Natural killer cell (primary cell): ENCODE data around the gene IZUMO1R. TPM values are rescaled to one million over a fixed set of nuclear protein-coding genes. Genes with fewer than 3 reads are reported as not detected.
A peak's percentile ranks its signal among the peaks of the same experiment; 100 is the strongest.

Experiments
- ATAC-seq, 3 donors: fragments of 150-1000 bp in 2 of 3; fragments of 200-7000 bp in 1 of 3; cut with Tn5 transposase; 1 replicate in 1 of 3; 2 replicates in 2 of 3; pipeline ENCODE4 v1.10.0; 2021; ENCODE audit warnings: mild to moderate bottlenecking in 2 of 3, moderate library complexity in 2 of 3
- DNase-seq, 2 donors: peaks; one replicate each; pipeline versions ENCODE4 v3.0.0 to v3.0.0-alpha.2; 2013 to 2021; ENCODE audit warnings: mixed read lengths in 1 of 2
- H3K27ac ChIP-seq: one replicate; pipeline ENCODE4 v1.5.1; 2013; ENCODE audit warnings: mild to moderate bottlenecking, low read length
- H3K27me3 ChIP-seq: one replicate; pipeline ENCODE4 v1.6.1; 2013; ENCODE audit warnings: low read length; ENCODE audit not compliant: control insufficient read depth, insufficient read depth
- H3K36me3 ChIP-seq: one replicate; pipeline ENCODE4 v1.6.1; 2013; ENCODE audit warnings: low read length; ENCODE audit not compliant: control insufficient read depth, insufficient read depth
- H3K4me1 ChIP-seq: one replicate; pipeline ENCODE4 v1.6.1; 2013; ENCODE audit warnings: low read length; ENCODE audit not compliant: control insufficient read depth, insufficient read depth
- H3K4me3 ChIP-seq: one replicate; pipeline ENCODE4 v1.5.1; 2013; ENCODE audit warnings: low read length
- H3K9me3 ChIP-seq: one replicate; pipeline ENCODE4 v1.6.1; 2013; ENCODE audit warnings: low read length; ENCODE audit not compliant: control insufficient read depth, insufficient read depth
- H3K27ac Mint-ChIP-seq, 2 donors: one replicate each; pipeline ENCODE4 v1.8.0; 2022; ENCODE audit warnings: mild to moderate bottlenecking in 2 of 2, mixed read lengths in 2 of 2, moderate library complexity in 1 of 2
- H3K27me3 Mint-ChIP-seq, 2 donors: one replicate each; pipeline ENCODE4 v1.8.0; 2022; ENCODE audit warnings: low read depth in 2 of 2, mixed read lengths in 2 of 2
- H3K36me3 Mint-ChIP-seq: one replicate; pipeline ENCODE4 v1.8.0; 2022; ENCODE audit warnings: mixed read lengths
- H3K4me1 Mint-ChIP-seq, 2 donors: one replicate each; pipeline ENCODE4 v1.8.0; 2022; ENCODE audit warnings: mixed read lengths in 2 of 2
- H3K4me3 Mint-ChIP-seq: one replicate; pipeline ENCODE4 v1.8.0; 2022; ENCODE audit warnings: mild to moderate bottlenecking, moderate library complexity, mixed read lengths
- H3K9me3 Mint-ChIP-seq, 2 donors: one replicate each; pipeline ENCODE4 v1.8.0; 2022; ENCODE audit warnings: mixed read lengths in 2 of 2
- CTCF ChIP-seq: fragments of 200-600 bp; IDR thresholded peaks from one replicate; pipeline ENCODE4 v1.8.0; 2022; ENCODE audit warnings: antibody characterized with exemption
- WGBS: methylation state at CpG from one replicate; pipeline ENCODE4 v1.1.7; 2013; ENCODE audit warnings: missing lambda C conversion rate; ENCODE audit not compliant: insufficient coverage; 5-methylcytosine and 5-hydroxymethylcytosine counted together
- intact Hi-C: fragments of 100-400 bp; cut with micrococcal nuclease; formaldehyde crosslinking; loops from one replicate; pipeline ENCODE4 v1.14.2; 2022
- total RNA-seq, 4 donors: library from RNA; stranded (reverse); fragments of 120-200 nt in 1 of 4; gene quantifications; one replicate each; pipeline versions ENCODE4 v1.2.3 to v1.2.4, GENCODE V29; 2013 to 2022

The IZUMO1R gene
- total RNA-seq, 3 donors from 2014 or later (not counting 1 experiment from before 2014, with no cell fraction given), result not detected

- Histone ChIP-seq H3K36me3 (no peaks in the 10 kb centered on the region), H3K4me1 (no peaks in the 10 kb centered on the region), H3K4me3 (no peak overlapping the region), H3K27me3 (peaks cover 5% of the 10 kb centered on the region), H3K9me3 (no peaks in the 10 kb centered on the region), H3K27ac (no peak overlapping the region)
- TF ChIP-seq CTCF, result no peak
- Mint-ChIP-seq H3K9me3 (no peaks in the 10 kb centered on the region), H3K36me3 (no peaks in the 10 kb centered on the region), H3K27me3 (peaks cover 12 to 22% of the 10 kb centered on the region in 2 donors), H3K4me1 (no peaks in the 10 kb centered on the region), H3K27ac (no peak overlapping the region), H3K4me3 (no peak overlapping the region)
- intact Hi-C loops, result no loop called here
- DNase-seq (no peak), ATAC-seq (no peak)
- 41% methylated on average over 2 of the region's 3 CpGs for WGBS
Observed at GRCh38 chr11:94315664-94316063, 11.3 kb downstream of the IZUMO1R start.

GRCh38 chr11:94322501-94322900, 18.1 kb downstream of the IZUMO1R start:
- no peak overlapping the region for H3K4me3 ChIP-seq
- ATAC-seq (no peak), DNase-seq (no peak)
- no peak for TF ChIP-seq CTCF
- peaks cover 0 to 6% of the 10 kb centered on the region in 2 donors for H3K4me1 Mint-ChIP-seq
- H3K36me3 Mint-ChIP-seq, result no peaks in the 10 kb centered on the region
- H3K36me3 ChIP-seq, result no peaks in the 10 kb centered on the region
- intact Hi-C loops, result no loop called here
- H3K4me1 ChIP-seq, result no peaks in the 10 kb centered on the region
- H3K27me3 ChIP-seq, result no peaks in the 10 kb centered on the region
- H3K9me3 ChIP-seq, result no peaks in the 10 kb centered on the region
- WGBS, result 97% methylated on average over 2 of the region's 3 CpGs
- H3K27me3 Mint-ChIP-seq, result peaks cover 6 to 10% of the 10 kb centered on the region in 2 donors
- H3K9me3 Mint-ChIP-seq, result no peaks in the 10 kb centered on the region
- H3K27ac ChIP-seq, result no peak overlapping the region
- H3K27ac Mint-ChIP-seq, result no peak overlapping the region
- H3K4me3 Mint-ChIP-seq, result no peak overlapping the region

GRCh38 chr11:94325681-94326080, 21.3 kb downstream of the IZUMO1R start:
- TF ChIP-seq CTCF, result peak; percentile 71
- Histone ChIP-seq H3K4me1 (no peaks in the 10 kb centered on the region), H3K27ac (no peak overlapping the region), H3K27me3 (no peaks in the 10 kb centered on the region), H3K36me3 (no peaks in the 10 kb centered on the region), H3K9me3 (no peaks in the 10 kb centered on the region), H3K4me3 (no peak overlapping the region)
- H3K4me1 Mint-ChIP-seq, result peaks cover 0 to 6% of the 10 kb centered on the region in 2 donors
- no peak overlapping the region for H3K27ac Mint-ChIP-seq
- H3K27me3 Mint-ChIP-seq, result peaks cover 10 to 19% of the 10 kb centered on the region in 2 donors
- DNase-seq, result peak; percentile 57 to 65
- ATAC-seq, result peak; percentile 74 to 95 (median 91)
- intact Hi-C loops, result loop anchor here (1.0 kb wide), 1 partner anchor 179 kb away; no protein-coding TSS in a partner anchor
- H3K9me3 Mint-ChIP-seq, result no peaks in the 10 kb centered on the region
- no peaks in the 10 kb centered on the region for H3K36me3 Mint-ChIP-seq
- H3K4me3 Mint-ChIP-seq, result no peak overlapping the region
- 17% methylated on average over 1 of the region's 1 CpG for WGBS

GRCh38 chr11:94326947-94327346, 22.6 kb downstream of the IZUMO1R start:
- peaks cover 0 to 6% of the 10 kb centered on the region in 2 donors for H3K4me1 Mint-ChIP-seq
- H3K27me3 Mint-ChIP-seq, result peaks cover 14 to 19% of the 10 kb centered on the region in 2 donors
- H3K9me3 Mint-ChIP-seq, result no peaks in the 10 kb centered on the region
- no peak overlapping the region for H3K27ac Mint-ChIP-seq
- intact Hi-C loops, result no loop called here
- H3K9me3 ChIP-seq, result no peaks in the 10 kb centered on the region
- no peaks in the 10 kb centered on the region for H3K36me3 ChIP-seq
- H3K4me3 ChIP-seq, result no peak overlapping the region
- no peaks in the 10 kb centered on the region for H3K4me1 ChIP-seq
- DNase-seq (no peak), ATAC-seq (no peak)
- TF ChIP-seq CTCF, result no peak
- H3K36me3 Mint-ChIP-seq, result no peaks in the 10 kb centered on the region
- H3K27ac ChIP-seq, result no peak overlapping the region
- H3K4me3 Mint-ChIP-seq, result no peak overlapping the region
- no peaks in the 10 kb centered on the region for H3K27me3 ChIP-seq
- WGBS, result 47% methylated on average over 3 of the region's 3 CpGs
